ENCODE data around the gene ZNF385C. TPM values are rescaled to one million over a fixed set of nuclear protein-coding genes. Genes with fewer than 3 reads are reported as not detected.

Gene ZNF385C
- polyA plus RNA-seq, 2 of the 4 experiments (the other 2 are of a cell fraction) = 0.13 to 0.61 TPM

- ATAC-seq = no peak
- 91% methylated on average over 6 of the region's 6 CpGs for WGBS (ENCODE audit: missing lambda C conversion rate)
- no peak for TF ChIP-seq ATOH8 (CRISPR knock-in tag; IDR thresholded peaks at IDR 0.05; ENCODE audit: low read depth)
- TF ChIP-seq NR3C1 (IDR thresholded peaks at IDR 0.05) = no peak
- TF ChIP-seq NFE2L2 (conservative IDR thresholded peaks at IDR 0.05; ENCODE audit: low read length) = no peak
- TF ChIP-seq FOSL2 (IDR thresholded peaks at IDR 0.05) = no peak
- TF ChIP-seq FOSL2 (CRISPR knock-in tag; IDR thresholded peaks at IDR 0.05) = no peak
- no peak for TF ChIP-seq POLR2A (IDR thresholded peaks at IDR 0.05; ENCODE audit: low read length)
- no peak for TF ChIP-seq POLR2AphosphoS2 (conservative IDR thresholded peaks at IDR 0.05; ENCODE audit: low read length)
- no peak for TF ChIP-seq MYC (IDR thresholded peaks at IDR 0.05; ENCODE audit: borderline replicate concordance, low read length)
- TF ChIP-seq PHF8 (IDR thresholded peaks at IDR 0.05; ENCODE audit: borderline replicate concordance, low read depth) = no peak
- TF ChIP-seq MAX (IDR thresholded peaks at IDR 0.05) = no peak
- no peak for TF ChIP-seq KDM5A (IDR thresholded peaks at IDR 0.05)
- TF ChIP-seq FOXS1 (CRISPR knock-in tag; IDR thresholded peaks at IDR 0.05) = no peak
- TF ChIP-seq KDM1A (IDR thresholded peaks at IDR 0.05; ENCODE audit: low read depth) = no peak
- Histone ChIP-seq H3K4me2 (no peak overlapping the region), H3K27ac (no peak overlapping the region), H3K4me1 (no peaks in the 10 kb centered on the region), H3K4me3 (no peak overlapping the region), H3K9me3 (no peaks in the 10 kb centered on the region)
- no peak for DNase-seq (ENCODE audit: low read depth in 1 of 2, low spot score in 1 of 2)
- ChIA-PET POLR2A (no interaction called here), CTCF (interaction anchor here (0.6 to 8.1 kb wide), 8 partner anchors 8 to 279 kb away, joined by 3 to 84 read pairs (median 4); partner anchors contain the start of genes KAT2A and KCNH4)
- FAIRE-seq = no peak
Measured at GRCh38 chr17:42127414-42127813, 29.1 kb upstream of the ZNF385C start.

GRCh38 chr17:42126836-42127235 is 28.6 kb upstream of the ZNF385C start:
- Histone ChIP-seq H3K9me3 (no peaks in the 10 kb centered on the region), H3K27ac (no peak overlapping the region), H3K4me2 (no peak overlapping the region), H3K4me1 (no peaks in the 10 kb centered on the region), H3K4me3 (no peak overlapping the region)
- ChIA-PET CTCF (interaction anchor here (1.9 to 8.1 kb wide), 4 partner anchors 7 to 164 kb away, joined by 4 to 84 read pairs (median 6); partner anchors contain the start of gene KAT2A), POLR2A (no interaction called here)
- 71% methylated on average over 3 of the region's 3 CpGs for WGBS (ENCODE audit: missing lambda C conversion rate)
- DNase-seq (ENCODE audit: low read depth in 1 of 2, low spot score in 1 of 2) (no peak), FAIRE-seq (no peak), ATAC-seq (no peak)
- TF ChIP-seq ZC3H11A (IDR thresholded peaks at IDR 0.05) (no peak), FOSB (CRISPR knock-in tag; IDR thresholded peaks at IDR 0.05) (no peak), EHF (CRISPR knock-in tag; IDR thresholded peaks at IDR 0.05) (no peak), RAD21 (conservative IDR thresholded peaks at IDR 0.05 in 1 of 2, IDR thresholded peaks at IDR 0.05 in 1 of 2) (no peak), CHD4 (IDR thresholded peaks at IDR 0.05; ENCODE audit: borderline replicate concordance) (no peak), EHMT2 (IDR thresholded peaks at IDR 0.05; ENCODE audit: low read depth) (no peak), ATOH8 (CRISPR knock-in tag; IDR thresholded peaks at IDR 0.05; ENCODE audit: low read depth) (no peak), RFX5 (IDR thresholded peaks at IDR 0.05) (no peak), HOXA7 (CRISPR knock-in tag; IDR thresholded peaks at IDR 0.05) (no peak), SREBF2 (IDR thresholded peaks at IDR 0.05) (no peak)
- TF ChIP-seq, protein P1, sequence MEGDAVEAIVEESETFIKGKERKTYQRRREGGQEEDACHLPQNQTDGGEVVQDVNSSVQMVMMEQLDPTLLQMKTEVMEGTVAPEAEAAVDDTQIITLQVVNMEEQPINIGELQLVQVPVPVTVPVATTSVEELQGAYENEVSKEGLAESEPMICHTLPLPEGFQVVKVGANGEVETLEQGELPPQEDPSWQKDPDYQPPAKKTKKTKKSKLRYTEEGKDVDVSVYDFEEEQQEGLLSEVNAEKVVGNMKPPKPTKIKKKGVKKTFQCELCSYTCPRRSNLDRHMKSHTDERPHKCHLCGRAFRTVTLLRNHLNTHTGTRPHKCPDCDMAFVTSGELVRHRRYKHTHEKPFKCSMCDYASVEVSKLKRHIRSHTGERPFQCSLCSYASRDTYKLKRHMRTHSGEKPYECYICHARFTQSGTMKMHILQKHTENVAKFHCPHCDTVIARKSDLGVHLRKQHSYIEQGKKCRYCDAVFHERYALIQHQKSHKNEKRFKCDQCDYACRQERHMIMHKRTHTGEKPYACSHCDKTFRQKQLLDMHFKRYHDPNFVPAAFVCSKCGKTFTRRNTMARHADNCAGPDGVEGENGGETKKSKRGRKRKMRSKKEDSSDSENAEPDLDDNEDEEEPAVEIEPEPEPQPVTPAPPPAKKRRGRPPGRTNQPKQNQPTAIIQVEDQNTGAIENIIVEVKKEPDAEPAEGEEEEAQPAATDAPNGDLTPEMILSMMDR (IDR thresholded peaks at IDR 0.05) = no peak
- TF ChIP-seq, protein P2, sequence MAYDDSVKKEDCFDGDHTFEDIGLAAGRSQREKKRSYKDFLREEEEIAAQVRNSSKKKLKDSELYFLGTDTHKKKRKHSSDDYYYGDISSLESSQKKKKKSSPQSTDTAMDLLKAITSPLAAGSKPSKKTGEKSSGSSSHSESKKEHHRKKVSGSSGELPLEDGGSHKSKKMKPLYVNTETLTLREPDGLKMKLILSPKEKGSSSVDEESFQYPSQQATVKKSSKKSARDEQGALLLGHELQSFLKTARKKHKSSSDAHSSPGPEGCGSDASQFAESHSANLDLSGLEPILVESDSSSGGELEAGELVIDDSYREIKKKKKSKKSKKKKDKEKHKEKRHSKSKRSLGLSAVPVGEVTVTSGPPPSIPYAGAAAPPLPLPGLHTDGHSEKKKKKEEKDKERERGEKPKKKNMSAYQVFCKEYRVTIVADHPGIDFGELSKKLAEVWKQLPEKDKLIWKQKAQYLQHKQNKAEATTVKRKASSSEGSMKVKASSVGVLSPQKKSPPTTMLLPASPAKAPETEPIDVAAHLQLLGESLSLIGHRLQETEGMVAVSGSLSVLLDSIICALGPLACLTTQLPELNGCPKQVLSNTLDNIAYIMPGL (CRISPR knock-in tag; IDR thresholded peaks at IDR 0.05; ENCODE audit: borderline replicate concordance) = no peak
